Omental fat pad (tissue), 4 donors: ENCODE results near the gene MTHFSD. TPM values are rescaled to one million over a fixed set of nuclear protein-coding genes. Genes with fewer than 3 reads are reported as not detected.

Source experiments
- ATAC-seq: fragments of 150-250 bp; one replicate; pipeline ENCODE4 v1.9.1; 2016; ENCODE audit warnings: mild to moderate bottlenecking, moderate library complexity; ENCODE audit not compliant: low FRiP score
- DNase-seq: peaks from one replicate; pipeline ENCODE4 v3.0.0-alpha.2; 2019; ENCODE audit warnings: low spot score
- total RNA-seq, 4 donors: library from RNA; depleted of rRNA; stranded (reverse); fragments of >200 nt; gene quantifications; one replicate each; pipeline ENCODE4 v1.1.0, GENCODE V29; 2016
- TF ChIP-seq, protein P1 (sequence below), 3 donors: fragments of 450-650 bp; IDR thresholded peaks; one replicate each; pipeline ENCODE4 v1.5.1; 2016 to 2017; ENCODE audit warnings: antibody characterized with exemption in 3 of 3, mild to moderate bottlenecking in 3 of 3, moderate library complexity in 2 of 3

MTHFSD gene
- total RNA-seq, 4 donors from 2014 or later = 6.4 to 20.2 (median 9.1) TPM

DNA sequence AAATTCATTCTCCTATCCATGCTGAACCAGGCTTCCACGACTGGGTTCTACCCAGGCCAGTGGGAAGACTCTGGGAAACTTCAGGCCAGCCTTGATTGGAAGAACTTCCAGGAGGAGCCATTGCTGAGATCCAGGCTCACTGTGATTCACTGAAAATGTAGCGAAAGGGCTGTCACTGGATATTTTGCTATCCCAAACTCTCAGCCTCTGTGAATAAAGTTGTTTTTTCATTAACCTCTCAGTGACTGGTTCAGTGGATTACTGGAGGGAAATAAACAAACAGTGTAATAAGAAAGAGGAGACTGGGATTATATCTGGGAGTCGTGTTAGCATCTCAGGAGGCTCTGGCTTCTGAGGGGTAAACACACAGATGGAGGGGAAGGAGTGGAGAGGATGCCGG is 26.4 kb upstream of the MTHFSD start:
- DNase-seq (no peak), ATAC-seq (no peak)
- TF ChIP-seq, protein P1, sequence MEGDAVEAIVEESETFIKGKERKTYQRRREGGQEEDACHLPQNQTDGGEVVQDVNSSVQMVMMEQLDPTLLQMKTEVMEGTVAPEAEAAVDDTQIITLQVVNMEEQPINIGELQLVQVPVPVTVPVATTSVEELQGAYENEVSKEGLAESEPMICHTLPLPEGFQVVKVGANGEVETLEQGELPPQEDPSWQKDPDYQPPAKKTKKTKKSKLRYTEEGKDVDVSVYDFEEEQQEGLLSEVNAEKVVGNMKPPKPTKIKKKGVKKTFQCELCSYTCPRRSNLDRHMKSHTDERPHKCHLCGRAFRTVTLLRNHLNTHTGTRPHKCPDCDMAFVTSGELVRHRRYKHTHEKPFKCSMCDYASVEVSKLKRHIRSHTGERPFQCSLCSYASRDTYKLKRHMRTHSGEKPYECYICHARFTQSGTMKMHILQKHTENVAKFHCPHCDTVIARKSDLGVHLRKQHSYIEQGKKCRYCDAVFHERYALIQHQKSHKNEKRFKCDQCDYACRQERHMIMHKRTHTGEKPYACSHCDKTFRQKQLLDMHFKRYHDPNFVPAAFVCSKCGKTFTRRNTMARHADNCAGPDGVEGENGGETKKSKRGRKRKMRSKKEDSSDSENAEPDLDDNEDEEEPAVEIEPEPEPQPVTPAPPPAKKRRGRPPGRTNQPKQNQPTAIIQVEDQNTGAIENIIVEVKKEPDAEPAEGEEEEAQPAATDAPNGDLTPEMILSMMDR (IDR thresholded peaks at IDR 0.05) = no peak

DNA sequence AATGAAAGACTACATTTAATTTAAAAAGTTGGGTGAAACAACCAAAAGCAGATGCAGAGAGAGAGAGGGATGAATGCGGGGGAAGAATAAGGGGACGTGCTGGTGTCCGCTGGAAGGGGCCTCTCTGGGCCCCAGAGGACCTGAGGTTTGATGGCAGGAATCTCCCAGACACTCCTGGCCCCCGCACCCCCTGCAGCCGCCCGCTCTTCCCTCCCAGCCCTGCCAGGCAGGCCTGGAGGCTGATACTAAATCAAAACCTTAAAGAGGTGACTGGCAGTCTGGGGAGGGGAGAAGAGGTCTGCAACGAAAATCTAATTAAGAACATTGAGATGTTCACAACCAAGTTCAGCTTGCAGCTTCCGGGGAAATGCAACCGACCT is 25.7 kb upstream of the MTHFSD start:
- TF ChIP-seq, protein P1 (IDR thresholded peaks at IDR 0.05) = no peak
- DNase-seq (no peak), ATAC-seq (no peak)

DNA sequence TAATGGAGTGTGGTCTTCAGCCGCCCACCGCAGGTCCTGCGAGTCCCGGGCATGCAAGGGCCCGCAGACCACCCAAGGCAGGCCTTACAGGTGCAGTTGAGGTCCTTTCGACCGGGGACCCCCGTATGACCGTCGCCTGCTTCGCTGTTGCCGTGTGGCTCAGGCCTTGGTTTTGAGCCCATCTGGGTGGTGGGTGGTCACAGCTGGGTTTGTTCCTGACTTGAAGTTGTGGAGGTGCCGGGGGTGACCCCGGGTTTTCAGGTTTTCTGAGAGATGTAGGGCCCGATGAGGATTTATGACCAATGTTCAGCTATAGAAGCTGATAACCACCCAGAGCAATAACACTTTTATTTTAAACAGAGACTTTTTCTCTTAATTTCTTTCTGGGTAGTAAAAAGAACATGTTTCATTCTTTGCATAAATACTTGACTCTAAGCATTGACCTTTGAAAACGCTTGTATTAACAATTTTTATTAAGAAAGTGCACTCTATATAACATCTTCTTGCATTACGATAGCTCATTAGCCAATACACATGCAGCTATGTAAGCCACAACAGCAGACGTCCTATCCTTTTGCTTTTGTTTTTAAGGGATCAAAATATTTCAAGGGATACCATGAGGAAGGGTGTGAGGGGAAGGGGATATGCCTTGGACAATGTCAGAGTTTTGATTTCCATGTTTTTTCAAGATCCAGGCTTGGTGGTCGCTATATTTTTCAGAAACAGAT is 25.2 kb upstream of the MTHFSD start:
- DNase-seq (no peak), ATAC-seq (no peak)
- TF ChIP-seq, protein P1 (IDR thresholded peaks at IDR 0.05) = no peak

DNA sequence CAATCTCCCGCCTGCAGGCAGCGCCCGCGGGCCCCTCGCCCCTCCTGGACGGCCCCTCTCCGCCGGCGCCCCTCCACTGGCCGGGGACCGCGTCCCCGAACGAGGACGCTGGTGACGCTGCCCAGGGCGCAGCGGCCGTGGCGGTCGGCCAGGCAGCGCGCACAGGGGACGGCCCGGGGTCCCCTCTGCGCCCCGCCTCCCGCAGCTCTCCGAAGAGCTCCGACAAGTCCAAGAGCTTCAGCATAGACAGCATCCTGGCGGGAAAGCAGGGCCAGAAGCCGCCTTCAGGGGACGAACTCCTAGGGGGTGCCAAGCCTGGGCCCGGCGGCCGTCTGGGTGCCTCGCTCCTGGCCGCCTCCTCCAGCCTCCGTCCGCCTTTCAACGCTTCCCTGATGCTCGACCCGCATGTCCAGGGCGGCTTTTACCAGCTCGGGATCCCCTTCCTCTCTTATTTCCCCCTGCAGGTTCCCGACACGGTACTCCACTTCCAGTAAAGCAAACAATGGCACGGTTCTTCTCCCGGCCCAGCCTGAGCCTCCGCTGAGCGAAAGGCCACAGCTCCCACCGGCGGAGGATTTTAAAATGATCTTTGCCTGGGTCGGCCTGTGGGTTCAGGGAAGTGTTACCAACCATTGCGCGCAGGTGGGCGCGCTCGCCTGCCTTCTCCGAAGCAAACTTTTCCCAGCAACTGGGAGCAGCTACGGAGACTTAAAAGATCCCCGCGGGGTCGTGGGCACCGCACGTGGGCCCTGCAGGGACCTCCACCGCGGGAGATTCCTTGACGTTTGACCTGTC is 24.4 kb upstream of the MTHFSD start:
- ATAC-seq = no peak
- DNase-seq = no peak
- TF ChIP-seq, protein P1 (IDR thresholded peaks at IDR 0.05) = no peak

DNA sequence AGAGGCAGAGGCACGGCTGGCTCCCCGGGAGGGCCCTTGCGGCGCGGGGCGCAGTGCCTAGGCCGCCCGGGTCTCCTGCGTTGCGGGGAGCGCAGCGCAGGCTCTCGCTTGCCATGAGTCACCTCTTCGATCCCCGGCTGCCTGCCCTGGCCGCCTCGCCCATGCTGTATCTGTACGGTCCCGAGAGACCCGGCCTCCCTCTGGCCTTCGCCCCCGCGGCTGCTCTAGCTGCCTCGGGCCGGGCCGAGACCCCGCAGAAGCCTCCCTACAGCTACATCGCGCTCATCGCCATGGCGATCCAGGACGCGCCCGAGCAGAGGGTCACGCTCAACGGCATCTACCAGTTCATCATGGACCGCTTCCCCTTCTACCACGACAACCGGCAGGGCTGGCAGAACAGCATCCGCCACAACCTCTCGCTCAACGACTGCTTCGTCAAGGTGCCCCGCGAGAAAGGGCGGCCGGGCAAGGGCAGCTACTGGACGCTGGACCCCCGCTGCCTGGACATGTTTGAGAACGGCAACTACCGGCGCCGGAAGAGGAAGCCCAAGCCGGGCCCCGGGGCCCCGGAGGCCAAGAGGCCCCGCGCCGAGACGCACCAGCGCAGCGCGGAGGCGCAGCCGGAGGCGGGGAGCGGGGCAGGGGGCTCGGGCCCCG is 23.7 kb upstream of the MTHFSD start:
- TF ChIP-seq, protein P1 (IDR thresholded peaks at IDR 0.05) = no peak

DNA sequence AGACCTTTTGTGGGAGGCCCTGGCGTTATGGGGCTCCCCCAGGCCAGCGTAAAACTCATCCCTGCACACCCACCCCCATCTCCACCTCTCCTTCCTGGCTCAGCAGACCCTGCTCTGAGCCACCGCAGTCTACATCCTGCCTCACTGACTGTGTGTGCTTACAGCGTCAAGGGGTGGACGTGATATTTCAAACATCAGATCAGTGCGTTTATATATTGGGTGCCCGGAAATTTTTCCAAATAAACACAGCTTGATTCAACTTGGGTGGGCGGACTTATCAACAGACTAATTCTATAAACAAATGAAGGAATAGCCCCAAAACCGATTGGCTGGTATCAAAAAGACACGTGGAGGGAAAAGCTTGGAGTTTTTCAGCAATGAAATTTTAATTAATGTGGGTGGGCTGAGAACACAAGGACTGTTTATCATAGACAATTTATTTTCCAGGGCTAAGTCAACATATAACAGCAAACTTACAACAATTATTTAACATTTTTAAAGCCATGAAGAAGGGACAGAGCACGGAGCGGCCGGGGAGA is 23.1 kb upstream of the MTHFSD start, which contains the start of gene FOXL1:
Gene FOXL1, plus strand, starts transcription at position 489 of the 539 bp plus-strand sequence. CDS start 175 bp downstream, outside the sequence.
- ATAC-seq = no peak
- TF ChIP-seq, protein P1 (IDR thresholded peaks at IDR 0.05) = no peak
- no peak for DNase-seq

More for the DNA sequence above, 23.7 kb upstream of the MTHFSD start:
- ATAC-seq (no peak), DNase-seq (no peak)
